Sigmoid colon (tissue), 4 donors: ENCODE results near the gene VEPH1.

Experiments
- CTCF ChIP-seq, 4 experiments: fragments of 450-650 bp in 3 of 4; fragments of 200-600 bp in 1 of 4; IDR thresholded peaks; one replicate each; pipeline ENCODE4 v1.5.1; 2016 to 2019; ENCODE audit warnings: antibody characterized with exemption in 4 of 4, mild to moderate bottlenecking in 3 of 4, moderate library complexity in 2 of 4
- EP300 ChIP-seq, 4 donors: sonication (generic); formaldehyde crosslinking; IDR thresholded peaks; one replicate each; pipeline ENCODE4 v1.6.1; 2017; ENCODE audit warnings: antibody characterized with exemption in 4 of 4
- POLR2A ChIP-seq, 2 donors: fragments of 450-650 bp; IDR thresholded peaks; one replicate each; pipeline ENCODE4 v1.6.1; 2016; ENCODE audit warnings: antibody characterized with exemption in 2 of 2, mild to moderate bottlenecking in 2 of 2, moderate library complexity in 2 of 2
- POLR2AphosphoS5 ChIP-seq, 4 donors: sonication (generic); formaldehyde crosslinking; IDR thresholded peaks; one replicate each; pipeline ENCODE4 v1.6.1; 2017; ENCODE audit warnings: antibody characterized with exemption in 4 of 4

- TF ChIP-seq EP300 (IDR thresholded peaks at IDR 0.05) (no peak), POLR2A (IDR thresholded peaks at IDR 0.05) (no peak), CTCF (IDR thresholded peaks at IDR 0.05) (no peak), POLR2AphosphoS5 (IDR thresholded peaks at IDR 0.05) (no peak)
These were observed 228.5 kb downstream of the VEPH1 start for GRCh38 chr3:157274644-157275137.
